ENCODE results near the gene CCL2.

- TF ChIP-seq FOXA1 (IDR thresholded peaks at IDR 0.05) (no peak), SP1 (IDR thresholded peaks at IDR 0.05) (no peak), HDGF (IDR thresholded peaks at IDR 0.05; ENCODE audit: borderline replicate concordance) (no peak), ZNF384 (IDR thresholded peaks at IDR 0.05) (no peak), TARDBP (IDR thresholded peaks at IDR 0.05) (no peak)
Measured at GRCh38 chr17:34252444-34253138, 2.5 kb upstream of the CCL2 start.
